CD4-positive, alpha-beta T cell treated with Interleukin-15 for 1 hour (primary cell): ENCODE results near the gene NEK2.
"Not testable (repeated sequence)": the region's sequence is repeated elsewhere in the genome, so short reads cannot be mapped to it uniquely, and the experiment has no call there.

Experiments used
- DNase-seq: peaks from one replicate; pipeline ENCODE4 v3.0.0-alpha.2; 2020

Gene NEK2

GRCh38 chr1:211648336-211648735 lies 27.1 kb downstream of the NEK2 start:
- DNase-seq: no peak

DNA sequence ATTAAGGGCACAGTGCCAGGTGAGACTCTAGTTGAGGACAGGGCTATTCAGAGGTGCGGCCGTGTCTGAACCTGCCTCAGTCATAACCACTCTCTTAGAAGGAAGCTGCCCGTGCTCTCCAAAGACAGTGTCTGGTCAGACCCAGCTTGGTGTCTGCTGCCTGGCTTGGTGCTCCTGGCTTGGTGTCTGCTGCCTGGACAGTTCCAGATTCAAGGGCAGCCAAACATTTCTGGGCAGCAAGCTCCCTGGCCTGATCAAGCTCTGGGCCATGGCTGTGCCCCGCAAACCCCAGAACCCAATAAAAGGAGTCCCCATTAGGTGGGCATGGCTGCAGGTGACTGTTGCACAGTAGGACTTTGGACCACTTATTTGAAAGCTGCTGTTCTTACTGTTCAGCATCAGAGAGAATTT lies 27.7 kb downstream of the NEK2 start:
- DNase-seq: no peak

- DNase-seq: no peak
Observed at GRCh38 chr1:211646566-211646965, 28.9 kb downstream of the NEK2 start.

DNA sequence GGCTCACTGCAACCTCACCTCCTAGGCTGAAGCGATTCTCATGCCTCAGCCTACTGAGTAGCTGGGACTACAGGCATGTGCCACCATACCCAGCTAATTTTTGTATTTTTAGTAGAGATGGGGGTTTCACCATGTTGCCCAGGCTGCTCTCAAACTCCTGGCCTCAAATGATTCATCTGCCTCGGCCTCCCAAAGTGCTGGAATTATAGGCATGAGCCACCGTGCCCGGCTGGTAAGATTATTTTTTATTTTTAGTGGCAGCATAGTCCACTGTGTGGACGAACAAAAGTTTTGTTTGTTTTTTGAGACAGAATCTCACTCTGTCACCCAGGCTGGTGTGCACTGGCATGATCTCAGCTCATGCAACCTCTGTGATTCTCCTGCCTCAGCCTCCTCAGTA lies 29.8 kb downstream of the NEK2 start:
- not testable (repeated sequence) for DNase-seq

- no peak for DNase-seq
Observed at GRCh38 chr1:211644653-211645052, 30.8 kb downstream of the NEK2 start.

DNA sequence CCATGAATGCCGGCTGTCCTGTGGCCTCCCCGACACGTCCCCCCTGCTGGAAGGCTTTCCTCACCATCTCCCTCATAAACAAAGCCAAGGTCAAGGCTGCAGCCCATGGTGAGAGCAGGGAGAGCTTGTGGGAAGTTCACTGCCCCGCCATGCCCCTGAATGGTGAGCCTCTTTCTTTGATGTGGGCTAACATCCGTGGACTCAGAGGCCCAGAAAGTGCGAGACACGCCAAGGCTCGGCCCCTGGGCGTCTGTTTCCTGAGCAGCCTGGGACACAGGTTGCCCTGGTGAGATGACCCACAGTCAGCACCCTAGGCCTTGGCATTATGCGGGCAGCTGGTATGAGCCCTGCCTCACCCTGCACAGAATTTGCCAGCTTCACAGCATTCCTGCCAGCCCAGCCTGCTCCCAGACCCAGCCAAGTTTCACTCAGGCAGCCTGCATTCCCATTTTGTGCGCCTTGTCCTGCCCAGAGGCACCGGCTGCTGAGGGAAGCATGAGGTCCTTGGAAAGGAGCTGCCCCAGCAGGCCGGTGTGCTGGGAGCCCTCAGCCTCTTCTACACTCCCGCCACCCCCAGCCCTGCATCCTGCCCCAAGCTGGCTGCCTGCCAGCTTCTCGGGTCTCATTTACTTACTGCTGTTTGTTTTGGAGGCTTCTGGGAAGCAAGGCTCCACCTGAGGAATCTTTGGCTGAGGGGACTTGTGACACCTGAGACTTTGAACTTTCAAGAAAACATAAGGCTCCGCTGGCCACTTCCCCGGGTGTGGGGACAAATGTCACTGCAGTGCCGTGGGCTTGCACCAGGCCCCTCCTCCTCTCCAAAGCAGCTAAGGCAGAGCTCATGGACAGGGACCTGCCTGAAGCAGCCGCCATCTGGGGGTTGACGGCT lies 31.9 kb downstream of the NEK2 start:
- no peak for DNase-seq

GRCh38 chr1:211642870-211643269 lies 32.6 kb downstream of the NEK2 start:
- no peak for DNase-seq

DNA sequence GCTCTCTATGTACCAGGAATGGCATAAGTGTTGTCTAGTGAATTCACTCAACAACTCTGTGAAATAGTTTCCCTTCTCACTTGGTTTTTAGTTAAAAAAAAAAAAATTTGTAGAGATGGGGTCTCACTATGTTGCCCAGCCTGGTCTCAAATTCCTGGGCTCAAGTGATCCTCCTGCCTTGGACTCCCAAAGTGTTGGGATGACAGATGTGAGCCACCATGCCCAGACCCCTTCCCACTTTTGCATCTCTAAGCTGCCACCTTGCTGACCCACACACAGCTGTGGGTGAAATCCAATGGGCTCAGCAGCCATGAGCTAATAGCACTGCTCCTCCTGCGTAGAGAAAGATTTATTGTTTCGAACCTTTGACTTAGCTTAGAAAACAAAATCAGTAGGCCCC lies 33.5 kb downstream of the NEK2 start:
- no peak for DNase-seq

- DNase-seq: no peak
Observed at GRCh38 chr1:211641044-211641800, 34.2 kb downstream of the NEK2 start.

GRCh38 chr1:211640301-211640630 lies 35.2 kb downstream of the NEK2 start:
- no peak for DNase-seq

DNA sequence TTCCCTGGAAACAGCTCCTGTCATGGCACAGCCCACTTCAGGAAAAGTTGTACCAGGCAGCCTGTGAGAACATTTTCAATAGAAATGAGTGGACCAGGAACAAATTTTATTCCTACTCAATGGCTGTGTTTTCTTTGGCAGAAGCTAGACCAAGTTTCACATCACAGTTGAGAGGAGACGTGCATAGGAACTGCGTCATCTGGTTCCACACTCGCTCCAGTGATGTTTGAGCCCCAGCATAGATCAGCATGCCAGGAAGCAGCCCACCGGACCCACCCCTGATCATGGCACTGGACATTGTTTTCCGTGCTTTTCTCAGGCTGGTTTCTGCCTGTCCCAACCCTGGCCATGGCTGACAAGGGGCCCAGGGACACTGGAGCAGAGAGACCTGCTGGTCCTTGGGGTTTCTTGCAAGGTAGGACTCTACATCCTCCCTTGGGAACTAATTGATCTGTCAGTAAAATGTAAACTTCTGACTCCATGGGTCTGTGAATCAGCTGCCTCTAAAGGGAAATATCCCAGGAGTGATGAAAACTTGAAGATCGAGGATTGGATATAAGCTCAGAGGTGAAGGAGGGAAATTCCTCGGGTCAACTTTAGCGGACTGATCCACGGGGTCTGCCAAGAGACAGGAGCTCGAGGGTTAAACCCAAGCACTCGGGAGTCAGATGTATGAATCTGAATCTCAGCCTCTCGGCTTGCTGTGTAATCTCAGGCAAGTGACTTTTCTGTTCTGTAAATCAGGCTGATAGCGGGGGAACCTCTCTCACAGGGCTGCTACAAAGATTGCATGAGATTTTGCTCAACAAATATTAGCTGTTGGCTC lies 35.7 kb downstream of the NEK2 start:
- no peak for DNase-seq

DNA sequence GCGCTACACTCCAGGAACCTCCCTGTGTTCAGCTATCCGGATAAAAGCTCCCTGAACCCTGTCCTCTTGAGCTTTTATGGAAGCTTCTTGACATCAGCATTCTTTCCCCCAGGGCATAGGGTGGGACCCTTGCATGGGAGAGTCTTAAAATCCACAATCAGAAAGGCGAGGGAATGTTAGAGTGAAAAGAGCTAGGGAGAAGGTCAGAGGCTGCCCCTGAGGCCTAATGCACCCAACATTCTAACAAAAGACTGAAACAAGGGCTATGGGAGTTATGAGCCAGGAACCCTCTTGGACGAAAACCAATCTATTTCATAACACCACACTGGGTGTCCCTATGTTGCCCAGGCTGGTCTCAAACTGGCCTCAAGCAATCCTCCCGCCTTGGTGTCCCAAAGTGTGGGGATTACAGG lies 36.7 kb downstream of the NEK2 start:
- no peak for DNase-seq

GRCh38 chr1:211638246-211638645 lies 37.2 kb downstream of the NEK2 start:
- no peak for DNase-seq

- no peak for DNase-seq
Observed at GRCh38 chr1:211637066-211637465, 38.4 kb downstream of the NEK2 start.

DNA sequence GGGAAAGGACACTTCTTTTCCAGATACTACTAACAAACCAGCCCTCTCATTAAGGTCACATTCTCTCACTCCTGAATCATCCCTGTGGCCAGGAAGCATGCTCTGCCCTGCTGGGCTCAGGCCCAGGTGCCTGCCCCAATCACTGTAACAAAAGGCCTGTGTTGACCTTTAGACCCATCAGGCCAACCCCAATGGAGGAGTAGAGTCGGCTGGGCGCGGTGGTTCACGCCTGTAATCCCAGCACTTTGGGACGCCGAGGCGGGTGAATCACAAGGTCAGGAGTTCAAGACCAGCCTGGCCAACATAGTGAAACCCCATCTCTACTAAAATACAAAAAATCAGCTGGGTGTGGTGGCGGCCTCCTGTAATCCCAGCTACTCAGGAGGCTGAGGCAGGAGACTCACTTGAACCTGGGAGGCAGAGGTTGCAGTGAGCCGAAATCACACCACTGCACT lies 38.8 kb downstream of the NEK2 start:
- DNase-seq: not testable (repeated sequence)

DNA sequence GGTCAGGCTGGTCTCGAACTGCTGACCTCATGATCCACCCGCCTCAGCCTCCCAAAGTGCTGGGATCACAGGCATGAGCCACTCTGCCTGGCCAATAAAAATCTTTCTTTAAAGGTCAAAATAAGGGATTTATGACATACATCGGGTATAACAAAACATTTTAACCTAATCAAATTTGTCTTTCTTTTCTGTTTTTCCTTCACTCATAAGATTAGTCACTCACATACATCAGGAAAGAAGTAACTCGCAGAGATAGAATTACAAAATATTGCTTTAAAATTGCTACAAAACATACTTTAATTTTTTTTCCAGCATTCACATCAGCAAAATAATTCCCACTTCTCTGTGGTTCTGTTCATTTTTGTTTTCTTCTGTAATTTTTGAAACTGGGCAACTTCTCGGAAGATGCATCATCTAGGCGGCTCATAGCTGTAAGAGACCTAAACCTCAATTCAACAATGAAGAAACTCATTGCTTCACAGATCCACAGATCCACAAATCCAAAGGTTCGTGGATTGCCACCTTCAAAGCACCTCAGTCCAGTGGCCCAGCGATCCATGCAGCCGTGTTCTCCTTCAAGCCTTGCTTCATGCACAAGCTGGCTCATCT lies 39.7 kb downstream of the NEK2 start:
- no peak for DNase-seq

DNA sequence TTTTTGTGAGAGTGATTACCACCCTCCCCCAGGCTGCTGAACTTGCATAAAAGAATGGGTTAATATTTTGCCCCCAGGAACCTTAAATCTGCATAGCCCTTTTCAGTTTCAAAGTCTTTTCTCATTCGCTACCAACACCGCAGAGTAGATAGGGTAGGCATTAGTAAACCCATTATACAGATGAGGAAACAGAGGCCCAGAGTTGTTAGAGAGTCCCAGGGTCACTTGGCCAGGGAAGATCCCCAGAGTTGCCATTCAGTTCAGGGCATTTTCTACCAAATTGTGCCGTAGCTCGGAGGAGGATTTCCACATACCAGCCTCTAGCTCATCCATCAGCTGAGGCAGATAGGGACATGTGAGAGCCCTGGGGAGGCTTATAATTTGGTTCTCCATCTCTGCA lies 40.5 kb downstream of the NEK2 start:
- DNase-seq: no peak

DNA sequence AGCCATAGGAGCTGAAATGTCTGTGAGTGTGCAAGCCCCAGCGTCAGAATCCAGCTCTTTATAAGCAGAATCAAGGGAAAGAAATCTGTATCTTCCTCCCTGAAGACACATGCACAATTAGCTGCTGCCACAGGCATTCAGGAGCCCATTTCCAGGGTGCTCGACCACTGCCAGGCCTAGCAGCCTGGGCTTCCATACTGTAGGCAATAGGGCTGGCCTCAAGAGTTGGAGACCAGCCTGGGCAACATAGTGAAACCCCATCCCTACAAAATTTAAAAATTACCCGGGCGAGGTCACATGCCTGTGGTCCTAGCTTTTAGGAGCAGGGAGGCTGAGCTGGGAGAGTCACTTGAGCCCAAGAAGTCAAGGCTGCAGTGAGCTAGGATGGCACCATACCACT lies 41.0 kb downstream of the NEK2 start:
- DNase-seq: no peak

GRCh38 chr1:211633524-211633846 lies 41.9 kb downstream of the NEK2 start:
- no peak for DNase-seq

GRCh38 chr1:211632808-211633523 lies 42.5 kb downstream of the NEK2 start:
- no peak for DNase-seq

DNA sequence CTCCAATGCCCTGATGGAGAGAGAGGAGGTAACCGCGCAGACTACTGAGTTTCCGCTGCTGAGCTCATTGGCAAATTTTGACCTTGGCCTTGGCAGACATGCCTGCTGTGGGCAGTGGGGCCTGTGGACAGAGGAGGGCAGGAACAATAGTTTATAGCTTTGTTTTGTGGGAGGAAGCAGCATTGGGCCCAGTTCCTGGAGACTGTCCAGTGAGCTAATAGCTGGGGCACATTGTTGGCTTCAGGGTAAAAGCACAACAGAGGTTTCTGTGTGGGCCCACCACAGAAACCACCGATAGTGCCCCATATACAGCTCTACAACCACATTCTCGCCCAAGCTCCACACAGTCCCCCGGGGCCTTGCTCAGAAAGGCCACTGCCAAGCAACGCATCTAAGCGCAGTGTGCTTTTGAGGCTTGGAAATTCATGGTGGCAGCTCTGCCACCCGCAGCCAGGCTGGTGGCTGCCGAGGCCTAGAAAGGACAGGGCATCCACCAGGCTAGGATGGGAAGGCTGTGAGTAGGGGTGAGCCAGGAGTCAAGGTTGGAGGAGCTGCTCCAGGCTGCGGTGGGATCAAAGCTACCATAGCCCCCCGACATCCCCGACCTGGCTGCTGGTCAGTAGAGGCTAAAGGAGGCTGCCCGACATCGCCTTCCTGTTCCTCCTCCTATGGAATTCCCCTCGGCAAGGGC lies 43.2 kb downstream of the NEK2 start:
- DNase-seq: no peak

GRCh38 chr1:211631168-211631567 lies 44.3 kb downstream of the NEK2 start:
- no peak for DNase-seq
